Astrocyte (in vitro differentiated cells and primary cell): ENCODE results near the gene THEM5. TPM values are rescaled to one million over a fixed set of nuclear protein-coding genes. Genes with fewer than 3 reads are reported as not detected.

Experiments
- DNase-seq: peaks from one replicate; pipeline ENCODE4 v3.0.0-alpha.2; 2010; ENCODE audit warnings: low read depth
- FAIRE-seq: peaks from 2 replicates; lab custom pipeline; 2011; peaks lifted over from hg19 to GRCh38; lab: Jason Lieb, UNC
- H2AFZ ChIP-seq: 2 replicates; pipeline ENCODE4 v1.6.0; 2012; ENCODE audit warnings: low read depth, low read length, inconsistent platforms
- H3K27ac ChIP-seq: 2 replicates; pipeline ENCODE4 v1.5.1; 2011; ENCODE audit warnings: low read depth, low read length, inconsistent platforms
- H3K27me3 ChIP-seq: 2 replicates; pipeline ENCODE4 v1.6.0; 2011; ENCODE audit warnings: low read length, inconsistent platforms; ENCODE audit not compliant: insufficient read depth
- H3K36me3 ChIP-seq: 2 replicates; pipeline ENCODE4 v1.5.1; 2011; ENCODE audit warnings: low read length, inconsistent platforms; ENCODE audit not compliant: insufficient read depth
- H3K4me1 ChIP-seq: 2 replicates; pipeline ENCODE4 v1.5.1; 2011; ENCODE audit warnings: low read length, inconsistent platforms; ENCODE audit not compliant: insufficient read depth
- H3K4me2 ChIP-seq: 2 replicates; pipeline ENCODE4 v1.6.0; 2012; ENCODE audit warnings: low read length, inconsistent platforms
- H3K4me3 ChIP-seq: 2 replicates; pipeline ENCODE4 v1.5.1; 2011; ENCODE audit warnings: low read depth, mild to moderate bottlenecking, low read length, inconsistent platforms; ENCODE audit not compliant: insufficient read depth
- H3K79me2 ChIP-seq: 2 replicates; pipeline ENCODE4 v1.6.0; 2012; ENCODE audit warnings: mild to moderate bottlenecking, low read length, inconsistent platforms; ENCODE audit not compliant: insufficient read depth
- H3K9ac ChIP-seq: 2 replicates; pipeline ENCODE4 v1.6.0; 2012; ENCODE audit warnings: mild to moderate bottlenecking, low read length, inconsistent platforms
- H3K9me3 ChIP-seq: 2 replicates; pipeline ENCODE4 v1.5.1; 2012; ENCODE audit warnings: low read depth, mild to moderate bottlenecking, low read length, inconsistent platforms; ENCODE audit not compliant: insufficient read depth
- H4K20me1 ChIP-seq: 2 replicates; pipeline ENCODE4 v1.6.0; 2012; ENCODE audit warnings: low read length, inconsistent platforms; ENCODE audit not compliant: insufficient read depth
- H3K27ac Mint-ChIP-seq: one replicate; pipeline ENCODE4 v1.8.0; 2021; ENCODE audit warnings: mild to moderate bottlenecking, mixed read lengths; ENCODE audit not compliant: unreplicated experiment
- H3K27me3 Mint-ChIP-seq: one replicate; pipeline ENCODE4 v1.8.0; 2021; ENCODE audit warnings: low read depth, mixed read lengths; ENCODE audit not compliant: unreplicated experiment
- H3K36me3 Mint-ChIP-seq: one replicate; pipeline ENCODE4 v1.8.0; 2021; ENCODE audit warnings: low read depth, mixed read lengths; ENCODE audit not compliant: unreplicated experiment
- H3K4me1 Mint-ChIP-seq: one replicate; pipeline ENCODE4 v1.8.0; 2021; ENCODE audit warnings: low read depth, mixed read lengths; ENCODE audit not compliant: unreplicated experiment
- H3K4me3 Mint-ChIP-seq: one replicate; pipeline ENCODE4 v1.8.0; 2021; ENCODE audit warnings: mild to moderate bottlenecking, moderate library complexity, mixed read lengths; ENCODE audit not compliant: unreplicated experiment
- H3K9me3 Mint-ChIP-seq: one replicate; pipeline ENCODE4 v1.8.0; 2021; ENCODE audit warnings: mild to moderate bottlenecking, mixed read lengths; ENCODE audit not compliant: unreplicated experiment
- EZH2 ChIP-seq: IDR thresholded peaks from 2 replicates; pipeline ENCODE4 v1.6.1; 2012; ENCODE audit warnings: mild to moderate bottlenecking, low read length, inconsistent platforms; ENCODE audit not compliant: insufficient read depth
- total RNA-seq: library from RNA; stranded (reverse); gene quantifications from 2 replicates; pipeline ENCODE4 v1.2.1, GENCODE V29; 2021
- TF ChIP-seq, protein P1 (sequence below): IDR thresholded peaks from 2 replicates; pipeline ENCODE4 v1.5.1; 2011; ENCODE audit warnings: low read depth, mild to moderate bottlenecking, inconsistent platforms, low read length, moderate library complexity; ENCODE audit not compliant: insufficient read depth

Gene THEM5
- total RNA-seq, 1 donor from 2014 or later = not detected

DNA sequence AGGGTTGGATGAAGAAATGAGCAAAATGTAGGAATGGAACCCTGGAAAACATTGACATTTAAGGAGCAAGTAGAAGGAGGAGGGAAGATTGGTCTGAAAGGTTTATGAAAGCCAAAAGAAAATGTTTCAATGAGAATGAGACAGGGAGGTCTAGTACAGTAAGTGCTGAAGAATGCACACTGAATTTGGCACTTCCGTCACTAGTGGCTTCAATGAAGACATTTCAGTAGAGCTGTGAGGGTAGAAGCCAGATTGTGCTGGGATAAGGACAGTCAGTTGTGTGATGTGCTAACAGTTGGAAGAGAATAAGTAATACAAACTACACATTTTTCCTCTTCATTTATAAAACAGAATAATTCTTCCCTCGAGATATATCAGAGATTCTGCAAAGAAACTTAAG is 38.7 kb upstream of the THEM5 start:
- Histone ChIP-seq H2AFZ (no peak overlapping the region), H3K79me2 (no peaks in the 10 kb centered on the region), H3K4me3 (no peak overlapping the region), H3K4me2 (peak overlapping the region; percentile 39), H3K36me3 (peaks cover 2% of the 10 kb centered on the region), H4K20me1 (peaks cover 1% of the 10 kb centered on the region), H3K4me1 (peaks cover 8% of the 10 kb centered on the region), H3K27me3 (no peaks in the 10 kb centered on the region), H3K27ac (no peak overlapping the region), H3K9ac (no peak overlapping the region), H3K9me3 (no peaks in the 10 kb centered on the region)
- DNase-seq (peak; percentile 79), FAIRE-seq (no peak)
- Mint-ChIP-seq H3K9me3 (no peaks in the 10 kb centered on the region), H3K4me3 (no peak overlapping the region), H3K27ac (no peak overlapping the region), H3K4me1 (peaks cover 8% of the 10 kb centered on the region), H3K36me3 (peaks cover 28% of the 10 kb centered on the region), H3K27me3 (no peaks in the 10 kb centered on the region)
- TF ChIP-seq, protein P1, sequence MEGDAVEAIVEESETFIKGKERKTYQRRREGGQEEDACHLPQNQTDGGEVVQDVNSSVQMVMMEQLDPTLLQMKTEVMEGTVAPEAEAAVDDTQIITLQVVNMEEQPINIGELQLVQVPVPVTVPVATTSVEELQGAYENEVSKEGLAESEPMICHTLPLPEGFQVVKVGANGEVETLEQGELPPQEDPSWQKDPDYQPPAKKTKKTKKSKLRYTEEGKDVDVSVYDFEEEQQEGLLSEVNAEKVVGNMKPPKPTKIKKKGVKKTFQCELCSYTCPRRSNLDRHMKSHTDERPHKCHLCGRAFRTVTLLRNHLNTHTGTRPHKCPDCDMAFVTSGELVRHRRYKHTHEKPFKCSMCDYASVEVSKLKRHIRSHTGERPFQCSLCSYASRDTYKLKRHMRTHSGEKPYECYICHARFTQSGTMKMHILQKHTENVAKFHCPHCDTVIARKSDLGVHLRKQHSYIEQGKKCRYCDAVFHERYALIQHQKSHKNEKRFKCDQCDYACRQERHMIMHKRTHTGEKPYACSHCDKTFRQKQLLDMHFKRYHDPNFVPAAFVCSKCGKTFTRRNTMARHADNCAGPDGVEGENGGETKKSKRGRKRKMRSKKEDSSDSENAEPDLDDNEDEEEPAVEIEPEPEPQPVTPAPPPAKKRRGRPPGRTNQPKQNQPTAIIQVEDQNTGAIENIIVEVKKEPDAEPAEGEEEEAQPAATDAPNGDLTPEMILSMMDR = no peak
- no peak for TF ChIP-seq EZH2

DNA sequence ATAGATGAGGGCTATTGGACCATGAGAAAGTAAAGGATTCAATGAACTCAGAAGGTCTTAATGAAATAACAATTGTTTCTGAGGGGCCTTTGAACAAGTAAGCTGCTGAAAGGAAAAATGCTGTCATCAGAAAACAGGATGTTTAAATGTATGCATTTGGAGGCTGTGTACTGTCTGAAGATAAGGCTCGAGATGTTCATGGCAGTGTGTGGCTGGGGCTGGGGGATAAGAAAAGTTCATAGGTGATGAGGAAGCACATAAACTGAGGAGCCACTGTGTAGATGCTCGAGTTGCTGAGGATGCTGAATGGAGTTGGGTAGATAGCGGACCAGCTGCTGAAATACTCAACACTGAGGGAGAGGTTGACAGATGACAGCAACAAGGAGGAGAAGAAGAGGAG is 38.0 kb upstream of the THEM5 start:
- FAIRE-seq = no peak
- Histone ChIP-seq H3K9ac (no peak overlapping the region), H3K36me3 (peaks cover 2% of the 10 kb centered on the region), H3K27ac (no peak overlapping the region), H3K9me3 (no peaks in the 10 kb centered on the region), H2AFZ (no peak overlapping the region), H3K79me2 (no peaks in the 10 kb centered on the region), H3K4me3 (no peak overlapping the region), H3K4me2 (no peak overlapping the region), H3K4me1 (peaks cover 8% of the 10 kb centered on the region), H4K20me1 (no peaks in the 10 kb centered on the region), H3K27me3 (no peaks in the 10 kb centered on the region)
- no peak overlapping the region for H3K27ac Mint-ChIP-seq
- no peaks in the 10 kb centered on the region for H3K9me3 Mint-ChIP-seq
- TF ChIP-seq EZH2 = no peak
- TF ChIP-seq, protein P1 = no peak
- DNase-seq = no peak
- H3K36me3 Mint-ChIP-seq = peaks cover 28% of the 10 kb centered on the region
- peak overlapping the region; percentile 2 for H3K4me3 Mint-ChIP-seq
- H3K27me3 Mint-ChIP-seq = no peaks in the 10 kb centered on the region
- peaks cover 8% of the 10 kb centered on the region for H3K4me1 Mint-ChIP-seq

DNA sequence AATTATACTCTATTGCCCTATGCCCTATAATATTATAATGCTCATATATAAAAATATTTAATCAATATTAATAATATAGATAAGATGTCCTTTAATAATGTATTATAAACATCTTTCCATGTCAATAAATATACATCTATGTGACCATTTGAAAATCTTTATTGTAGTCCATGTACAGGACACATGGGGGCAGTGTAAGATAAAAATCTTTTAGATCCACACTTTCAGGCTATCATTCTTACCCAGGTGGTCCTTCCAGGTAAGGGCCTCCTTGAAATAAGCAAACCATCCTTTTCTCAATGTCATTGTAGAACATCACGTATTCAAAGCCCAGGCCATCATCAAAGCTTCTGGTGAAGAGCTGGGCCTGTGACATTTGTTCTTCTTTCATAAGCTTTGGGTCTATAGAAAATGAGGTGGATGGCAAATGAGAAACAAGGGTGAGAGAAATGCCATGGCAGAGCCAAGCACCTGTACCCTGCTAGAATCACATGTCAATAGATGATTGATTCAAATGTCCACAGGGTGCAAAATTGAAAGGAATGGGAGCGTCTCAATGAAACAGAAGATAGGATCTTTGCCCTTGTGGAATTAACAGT is 35.6 kb upstream of the THEM5 start:
- no peak for TF ChIP-seq EZH2
- TF ChIP-seq, protein P1 = peak; percentile 36
- DNase-seq = no peak
- H3K4me3 ChIP-seq = no peak overlapping the region

More for the DNA sequence above, 35.6 kb upstream of the THEM5 start:
- H3K79me2 ChIP-seq = no peaks in the 10 kb centered on the region
- H3K27ac ChIP-seq = no peak overlapping the region
- H4K20me1 ChIP-seq = no peaks in the 10 kb centered on the region
- no peak overlapping the region for H2AFZ ChIP-seq
- Mint-ChIP-seq H3K27me3 (no peaks in the 10 kb centered on the region), H3K27ac (no peak overlapping the region), H3K9me3 (no peaks in the 10 kb centered on the region), H3K4me1 (peaks cover 8% of the 10 kb centered on the region), H3K36me3 (peaks cover 20% of the 10 kb centered on the region), H3K4me3 (no peak overlapping the region)
- no peak overlapping the region for H3K9ac ChIP-seq
- no peak overlapping the region for H3K4me2 ChIP-seq
- no peak for FAIRE-seq
- H3K27me3 ChIP-seq = no peaks in the 10 kb centered on the region
- H3K4me1 ChIP-seq = peaks cover 8% of the 10 kb centered on the region
- H3K9me3 ChIP-seq = no peaks in the 10 kb centered on the region
- H3K36me3 ChIP-seq = no peaks in the 10 kb centered on the region
